HepG2 (cell line): Measurements from ENCODE around the gene RARRES1. TPM values are rescaled to one million over a fixed set of nuclear protein-coding genes. Genes with fewer than 3 reads are reported as not detected.

Source experiments
- ATAC-seq: fragments of 200-7000 bp; cut with Tn5 transposase; 3 replicates; pipeline ENCODE4 v1.9.1; 2020; ENCODE audit warnings: mild to moderate bottlenecking, moderate library complexity
- BruUV-seq: library from RNA; stranded (reverse); fragments of 400-500 nt; replicated peaks from 2 replicates; lab custom pipeline; 2021; lab: Mats Ljungman, UMichigan
- CTCF ChIA-PET: fragments of 300-600 bp; formaldehyde crosslinking; extraction: SDS; loops from one replicate; lab custom pipeline; 2021; ENCODE audit warnings: low total read pairs, inconsistent platforms, low intra/inter-chr PET ratio; lab: Yijun Ruan, JAX
- POLR2A ChIA-PET: fragments of 350-600 bp; sonication (Branson Sonifier 250); formaldehyde crosslinking; loops from one replicate; lab custom pipeline; 2020; ENCODE audit warnings: antibody characterized with exemption, inconsistent platforms; lab: Yijun Ruan, JAX
- DNase-seq: peaks from one replicate; pipeline ENCODE4 v3.0.0-alpha.2; 2015; ENCODE audit warnings: low spot score
- FAIRE-seq: peaks from 3 replicates; lab custom pipeline; 2011; peaks lifted over from hg19 to GRCh38; lab: Jason Lieb, UNC
- H2AFZ ChIP-seq: one replicate; pipeline ENCODE4 v1.6.1; 2011; ENCODE audit warnings: low read length, inconsistent platforms
- H3K27ac ChIP-seq: fragments of 300-600 bp; 3 replicates; pipeline ENCODE4 v1.8.0; 2011; ENCODE audit warnings: mixed run types, mild to moderate bottlenecking, mixed read lengths, low read length, inconsistent platforms; ENCODE audit not compliant: insufficient read depth; ENCODE audit errors: extremely low read length
- H3K27me3 ChIP-seq, 2 experiments: fragments of 200-600 bp in 1 of 2; 2 replicates in 1 of 2; 3 replicates in 1 of 2; pipeline versions ENCODE4 v1.6.0 to v1.8.0; 2011; ENCODE audit warnings: low read length in 2 of 2, mild to moderate bottlenecking in 2 of 2, moderate library complexity in 2 of 2, inconsistent platforms in 1 of 2; ENCODE audit not compliant: insufficient read depth in 2 of 2, control insufficient read depth in 1 of 2
- H3K36me3 ChIP-seq, 2 experiments: fragments of 200-600 bp in 1 of 2; replicated peaks in 1 of 2; 2 replicates in 1 of 2; 3 replicates in 1 of 2; pipeline versions ENCODE4 v1.5.1 to v1.8.0; 2011; ENCODE audit warnings: low read length in 2 of 2, inconsistent platforms in 1 of 2; ENCODE audit not compliant: insufficient read depth in 2 of 2, control insufficient read depth in 1 of 2
- H3K4me1 ChIP-seq: 2 replicates; pipeline ENCODE4 v1.5.1; 2012; ENCODE audit warnings: low read length, inconsistent platforms; ENCODE audit not compliant: insufficient read depth
- H3K4me2 ChIP-seq: 2 replicates; pipeline ENCODE4 v1.6.0; 2011; ENCODE audit warnings: low read depth, low read length, inconsistent platforms
- H3K4me3 ChIP-seq, 3 experiments: fragments of 200-600 bp in 1 of 3; sonication (generic), shearing (Covaris generic) in 1 of 3; replicated peaks in 1 of 3; 2 replicates each; pipeline ENCODE4 v1.5.1; 2011 to 2016; ENCODE audit warnings: low read length in 3 of 3, inconsistent platforms in 2 of 3, low read depth in 2 of 3, mild to moderate bottlenecking in 2 of 3, control low read depth in 1 of 3, mixed read lengths in 1 of 3; ENCODE audit not compliant: insufficient read depth in 1 of 3
- H3K79me2 ChIP-seq: one replicate; pipeline ENCODE4 v1.6.1; 2011; ENCODE audit warnings: low read length, inconsistent platforms; ENCODE audit not compliant: insufficient read depth
- H3K9ac ChIP-seq: 2 replicates; pipeline ENCODE4 v1.6.0; 2011; ENCODE audit warnings: mild to moderate bottlenecking, low read depth, low read length, inconsistent platforms; ENCODE audit not compliant: insufficient read depth
- H3K9me3 ChIP-seq: 2 replicates; pipeline ENCODE4 v1.5.1; 2012; ENCODE audit warnings: mild to moderate bottlenecking, low read length
- H4K20me1 ChIP-seq: 2 replicates; pipeline ENCODE4 v1.6.0; 2011; ENCODE audit warnings: inconsistent platforms, mild to moderate bottlenecking, low read length, moderate library complexity; ENCODE audit not compliant: insufficient read depth
- FOSL2 ChIP-seq: sonication (generic); formaldehyde crosslinking; IDR thresholded peaks from 2 replicates; pipeline ENCODE4 v1.4.0; 2020; ENCODE audit warnings: missing genetic modification reagents
- NAIF1 ChIP-seq: sonication (generic); formaldehyde crosslinking; IDR thresholded peaks from 2 replicates; pipeline ENCODE4 v1.5.0; 2020; ENCODE audit warnings: mild to moderate bottlenecking, missing genetic modification reagents, borderline replicate concordance
- RAD21 ChIP-seq: fragments of 450-650 bp; formaldehyde crosslinking; IDR thresholded peaks from 2 replicates; pipeline ENCODE4 v1.5.0; 2020; ENCODE audit warnings: mild to moderate bottlenecking
- SATB2 ChIP-seq: sonication (generic); formaldehyde crosslinking; IDR thresholded peaks from 2 replicates; pipeline ENCODE4 v1.5.0; 2020; ENCODE audit warnings: missing genetic modification reagents
- SMC3 ChIP-seq: IDR thresholded peaks from 2 replicates; pipeline ENCODE4 v1.6.1; 2011; ENCODE audit warnings: low read length, improper control_type of control experiment
- SOX5 ChIP-seq: IDR thresholded peaks from 2 replicates; pipeline ENCODE4 v1.6.1; 2016; ENCODE audit warnings: borderline replicate concordance
- SP4 ChIP-seq: sonication (generic); formaldehyde crosslinking; IDR thresholded peaks from 2 replicates; pipeline ENCODE4 v1.8.1; 2023; ENCODE audit warnings: mild to moderate bottlenecking, missing genetic modification reagents
- STAG1 ChIP-seq: sonication (generic); formaldehyde crosslinking; IDR thresholded peaks from 2 replicates; pipeline ENCODE4 v1.4.0; 2020; ENCODE audit warnings: missing genetic modification reagents
- XRCC5 ChIP-seq: fragments of 200-400 bp; formaldehyde crosslinking; optimal IDR thresholded peaks from 2 replicates; pipeline ENCODE3; 2017; ENCODE audit warnings: mild to moderate bottlenecking, low read length
- ZBTB3 ChIP-seq: sonication (generic); formaldehyde crosslinking; IDR thresholded peaks from 2 replicates; pipeline ENCODE4 v1.4.0; 2020; ENCODE audit warnings: low read depth, mild to moderate bottlenecking, moderate library complexity, missing genetic modification reagents, borderline replicate concordance
- WGBS: methylation state at CpG from one replicate; pipeline ENCODE4 v1.1.6; 2017; ENCODE audit warnings: low lambda C conversion rate; 5-methylcytosine and 5-hydroxymethylcytosine counted together
- in situ Hi-C: cut with HindIII; loops from 2 replicates; pipeline ENCODE4 v1.10.0; 2017; ENCODE audit warnings: low pct_unique_long_range_greater_than_20kb; ENCODE audit not compliant: extremely low pct_ligation_motif_present
- intact Hi-C: fragments of 100-400 bp; cut with micrococcal nuclease; formaldehyde crosslinking; loops from one replicate; pipeline ENCODE4 v1.10.0; 2022; ENCODE audit not compliant: unreplicated experiment
- polyA plus RNA-seq, 8 experiments: library from polyadenylated mRNA; depleted of rRNA in 3 of 8; stranded (reverse) in 7 of 8; unstranded in 1 of 8; fragments of >200 nt; fragmentation: Illumina TruSeq in 4 of 8; extraction: Trizol in 4 of 8; gene quantifications; 2 replicates each; pipeline versions ENCODE4 v1.2.1 to v1.2.3, GENCODE V29; 2011 to 2016; ENCODE audit warnings: low read depth in 4 of 8, missing spikeins in 1 of 8, mixed read lengths in 1 of 8; ENCODE audit not compliant: insufficient read depth in 1 of 8
- total RNA-seq, 5 experiments: library from RNA; depleted of rRNA; stranded (reverse); fragments of >200 nt; fragmentation: Illumina TruSeq; extraction: Trizol; gene quantifications; 2 replicates each; pipeline ENCODE4 v1.2.3, GENCODE V29; 2016; ENCODE audit warnings: low read depth in 1 of 5
- TF ChIP-seq, protein P1 (sequence below): sonication (generic); formaldehyde crosslinking; IDR thresholded peaks from 2 replicates; pipeline ENCODE4 v1.4.0; 2020; ENCODE audit warnings: missing genetic modification reagents, low read depth, mild to moderate bottlenecking, borderline replicate concordance
- TF ChIP-seq, protein P2 (sequence below): sonication (generic); formaldehyde crosslinking; IDR thresholded peaks from 2 replicates; pipeline ENCODE4 v1.8.1; 2023; ENCODE audit warnings: missing genetic modification reagents, inconsistent platforms, borderline replicate concordance
- TF ChIP-seq, protein P3 (sequence below): sonication (generic); formaldehyde crosslinking; IDR thresholded peaks from 2 replicates; pipeline ENCODE4 v1.5.0; 2020; ENCODE audit warnings: mild to moderate bottlenecking, missing genetic modification reagents, moderate library complexity
- TF ChIP-seq, protein P4 (sequence below): sonication (generic); formaldehyde crosslinking; IDR thresholded peaks from 2 replicates; pipeline ENCODE4 v1.5.1; 2020; ENCODE audit warnings: missing genetic modification reagents, mild to moderate bottlenecking, borderline replicate concordance

Gene RARRES1
- total and polyA plus RNA-seq, 2 of the 13 experiments (the other 11 are each of a cell fraction or from before 2014, with no cell fraction given): not detected

DNA sequence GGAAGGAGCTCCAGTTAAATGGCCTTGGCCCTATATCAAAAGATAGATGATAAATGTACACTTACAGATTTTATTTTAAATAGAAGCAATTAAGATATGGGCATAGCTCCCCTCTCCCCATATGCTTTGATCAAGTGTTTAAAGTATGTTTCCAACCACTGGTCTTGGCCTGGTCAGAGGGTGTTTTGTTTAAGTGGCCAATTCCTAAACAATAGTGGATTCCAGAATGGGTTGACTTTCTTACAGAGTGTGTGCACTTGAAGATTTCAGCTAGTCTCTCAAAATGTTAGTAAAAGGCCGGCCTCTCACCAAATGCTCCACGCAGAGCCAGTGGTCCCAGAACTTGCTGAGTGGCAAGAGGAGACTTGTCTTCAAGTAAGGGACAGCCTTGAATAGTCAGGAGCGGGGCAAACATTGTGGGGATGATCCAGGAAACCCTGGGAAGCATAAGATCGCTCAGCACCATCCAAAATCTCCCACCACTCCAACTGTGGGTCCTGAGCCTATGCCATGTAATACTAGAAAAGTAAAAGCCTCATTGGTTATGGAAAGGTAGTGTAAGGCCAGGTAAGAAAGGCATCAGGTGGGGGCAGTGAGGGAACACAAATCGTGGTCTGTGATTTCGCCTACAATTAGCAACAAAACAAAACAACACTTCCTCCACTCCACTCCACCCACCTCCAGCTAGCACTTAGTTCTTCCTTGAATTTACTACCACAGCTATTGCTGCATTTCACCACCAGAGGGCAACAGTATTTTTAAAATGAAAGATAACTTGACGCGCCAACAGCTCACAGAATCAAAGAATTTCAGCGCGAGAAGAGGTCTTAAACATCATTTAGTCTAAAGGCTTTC lies 4.8 kb downstream of the RARRES1 start:
- ATAC-seq: peak; percentile 72
- peak; percentile 44 for DNase-seq
- Histone ChIP-seq H3K27ac (no peak overlapping the region), H3K79me2 (no peaks in the 10 kb centered on the region), H3K4me1 (peaks cover 30% of the 10 kb centered on the region), H3K4me2 (peak overlapping the region; percentile 33), H3K9me3 (no peaks in the 10 kb centered on the region), H4K20me1 (no peaks in the 10 kb centered on the region), H3K9ac (no peak overlapping the region), H3K27me3 (no peaks in the 10 kb centered on the region), H2AFZ (no peak overlapping the region), H3K36me3 (no peaks in the 10 kb centered on the region), H3K4me3 (no peak overlapping the region; a peak in 1 of 6 replicates)
- FAIRE-seq: peak; percentile 36
- BruUV-seq: no TSS peak
- TF ChIP-seq, protein P1, sequence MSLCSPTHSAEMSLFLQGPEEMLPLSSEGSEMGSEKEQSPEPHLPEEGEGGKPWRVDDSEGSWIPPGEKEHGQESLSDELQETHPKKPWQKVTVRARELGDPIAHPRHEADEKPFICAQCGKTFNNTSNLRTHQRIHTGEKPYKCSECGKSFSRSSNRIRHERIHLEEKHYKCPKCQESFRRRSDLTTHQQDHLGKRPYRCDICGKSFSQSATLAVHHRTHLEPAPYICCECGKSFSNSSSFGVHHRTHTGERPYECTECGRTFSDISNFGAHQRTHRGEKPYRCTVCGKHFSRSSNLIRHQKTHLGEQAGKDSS: no peak
- peak; percentile 66; the same call in 1 of the 2 replicates for TF ChIP-seq NAIF1 (CRISPR knock-in tag)
- TF ChIP-seq FOSL2 (CRISPR knock-in tag): no peak
- TF ChIP-seq, protein P2, sequence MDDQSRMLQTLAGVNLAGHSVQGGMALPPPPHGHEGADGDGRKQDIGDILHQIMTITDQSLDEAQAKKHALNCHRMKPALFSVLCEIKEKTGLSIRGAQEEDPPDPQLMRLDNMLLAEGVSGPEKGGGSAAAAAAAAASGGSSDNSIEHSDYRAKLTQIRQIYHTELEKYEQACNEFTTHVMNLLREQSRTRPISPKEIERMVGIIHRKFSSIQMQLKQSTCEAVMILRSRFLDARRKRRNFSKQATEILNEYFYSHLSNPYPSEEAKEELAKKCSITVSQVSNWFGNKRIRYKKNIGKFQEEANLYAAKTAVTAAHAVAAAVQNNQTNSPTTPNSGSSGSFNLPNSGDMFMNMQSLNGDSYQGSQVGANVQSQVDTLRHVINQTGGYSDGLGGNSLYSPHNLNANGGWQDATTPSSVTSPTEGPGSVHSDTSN (CRISPR knock-in tag): no peak
- TF ChIP-seq SMC3: peak; percentile 80
- TF ChIP-seq, protein P3, sequence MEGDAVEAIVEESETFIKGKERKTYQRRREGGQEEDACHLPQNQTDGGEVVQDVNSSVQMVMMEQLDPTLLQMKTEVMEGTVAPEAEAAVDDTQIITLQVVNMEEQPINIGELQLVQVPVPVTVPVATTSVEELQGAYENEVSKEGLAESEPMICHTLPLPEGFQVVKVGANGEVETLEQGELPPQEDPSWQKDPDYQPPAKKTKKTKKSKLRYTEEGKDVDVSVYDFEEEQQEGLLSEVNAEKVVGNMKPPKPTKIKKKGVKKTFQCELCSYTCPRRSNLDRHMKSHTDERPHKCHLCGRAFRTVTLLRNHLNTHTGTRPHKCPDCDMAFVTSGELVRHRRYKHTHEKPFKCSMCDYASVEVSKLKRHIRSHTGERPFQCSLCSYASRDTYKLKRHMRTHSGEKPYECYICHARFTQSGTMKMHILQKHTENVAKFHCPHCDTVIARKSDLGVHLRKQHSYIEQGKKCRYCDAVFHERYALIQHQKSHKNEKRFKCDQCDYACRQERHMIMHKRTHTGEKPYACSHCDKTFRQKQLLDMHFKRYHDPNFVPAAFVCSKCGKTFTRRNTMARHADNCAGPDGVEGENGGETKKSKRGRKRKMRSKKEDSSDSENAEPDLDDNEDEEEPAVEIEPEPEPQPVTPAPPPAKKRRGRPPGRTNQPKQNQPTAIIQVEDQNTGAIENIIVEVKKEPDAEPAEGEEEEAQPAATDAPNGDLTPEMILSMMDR (CRISPR knock-in tag): peak; percentile 74
- no peak for TF ChIP-seq SATB2
- peak; percentile 64 for TF ChIP-seq STAG1 (CRISPR knock-in tag)
- TF ChIP-seq, protein P4, sequence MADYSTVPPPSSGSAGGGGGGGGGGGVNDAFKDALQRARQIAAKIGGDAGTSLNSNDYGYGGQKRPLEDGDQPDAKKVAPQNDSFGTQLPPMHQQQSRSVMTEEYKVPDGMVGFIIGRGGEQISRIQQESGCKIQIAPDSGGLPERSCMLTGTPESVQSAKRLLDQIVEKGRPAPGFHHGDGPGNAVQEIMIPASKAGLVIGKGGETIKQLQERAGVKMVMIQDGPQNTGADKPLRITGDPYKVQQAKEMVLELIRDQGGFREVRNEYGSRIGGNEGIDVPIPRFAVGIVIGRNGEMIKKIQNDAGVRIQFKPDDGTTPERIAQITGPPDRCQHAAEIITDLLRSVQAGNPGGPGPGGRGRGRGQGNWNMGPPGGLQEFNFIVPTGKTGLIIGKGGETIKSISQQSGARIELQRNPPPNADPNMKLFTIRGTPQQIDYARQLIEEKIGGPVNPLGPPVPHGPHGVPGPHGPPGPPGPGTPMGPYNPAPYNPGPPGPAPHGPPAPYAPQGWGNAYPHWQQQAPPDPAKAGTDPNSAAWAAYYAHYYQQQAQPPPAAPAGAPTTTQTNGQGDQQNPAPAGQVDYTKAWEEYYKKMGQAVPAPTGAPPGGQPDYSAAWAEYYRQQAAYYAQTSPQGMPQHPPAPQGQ: no peak
- 0 out of 2 replicates have a peak, but pooled peaks have one; percentile 44 for TF ChIP-seq RAD21 (CRISPR knock-in tag)
- no peak for TF ChIP-seq SOX5 (CRISPR knock-in tag)
- TF ChIP-seq ZBTB3 (CRISPR knock-in tag): no peak
- TF ChIP-seq XRCC5: peak; percentile 28
- TF ChIP-seq SP4 (CRISPR knock-in tag): no peak
- in situ Hi-C loops: loop anchor here (5.0 kb wide), 1 partner anchor 65 kb away; no protein-coding TSS in a partner anchor
- CTCF ChIA-PET: interaction anchor here (2.7 kb wide), 1 partner anchor 63 kb away, joined by 35 read pairs; no protein-coding TSS in a partner anchor
- POLR2A ChIA-PET: interaction anchor here (0.8 to 1.5 kb wide), 3 partner anchors 62 to 74 kb away, joined by 3 to 6 read pairs (median 4); partner anchors contain the start of gene MFSD1
- intact Hi-C loops: loop anchor here (1.0 to 5.0 kb wide), 2 partner anchors 40 to 64 kb away; no protein-coding TSS in a partner anchor
- 31% methylated on average over 10 of the region's 10 CpGs for WGBS
